Adipocyte (in vitro differentiated cells): ENCODE results near the gene OMD.

Source experiments
- DNase-seq: peaks from one replicate; pipeline ENCODE4 v3.0.0-alpha.2; 2015; ENCODE audit warnings: low read depth
- H3K27me3 ChIP-seq: replicated peaks from 2 replicates; pipeline ENCODE4 v1.7.0; 2013; ENCODE audit warnings: mild to moderate bottlenecking, low read length, moderate library complexity; ENCODE audit not compliant: control insufficient read depth, insufficient read depth
- H3K36me3 ChIP-seq: 2 replicates; pipeline ENCODE4 v1.7.0; 2013; ENCODE audit warnings: low read length, mild to moderate bottlenecking, moderate library complexity; ENCODE audit not compliant: control insufficient read depth, insufficient read depth, severe bottlenecking
- H3K4me1 ChIP-seq: 2 replicates; pipeline ENCODE4 v1.7.0; 2013; ENCODE audit warnings: mild to moderate bottlenecking, low read length, moderate library complexity; ENCODE audit not compliant: control insufficient read depth, insufficient read depth
- H3K4me3 ChIP-seq: 2 replicates; pipeline ENCODE4 v1.7.0; 2013; ENCODE audit warnings: mild to moderate bottlenecking, low read length, moderate library complexity
- H3K9ac ChIP-seq: 2 replicates; pipeline ENCODE4 v1.7.0; 2013; ENCODE audit warnings: mild to moderate bottlenecking, low read length, moderate library complexity
- H3K9me3 ChIP-seq: 2 replicates; pipeline ENCODE4 v1.7.0; 2013; ENCODE audit warnings: mild to moderate bottlenecking, low read length, moderate library complexity; ENCODE audit not compliant: control insufficient read depth

Gene OMD

GRCh38 chr9:92393686-92394085, 30.6 kb downstream of the OMD start:
- H3K9me3 ChIP-seq, result no peaks in the 10 kb centered on the region
- H3K27me3 ChIP-seq, result no peaks in the 10 kb centered on the region
- no peaks in the 10 kb centered on the region for H3K4me1 ChIP-seq
- DNase-seq, result peak; percentile 42
- peak overlapping the region; percentile 65 for H3K4me3 ChIP-seq
- H3K36me3 ChIP-seq, result no peaks in the 10 kb centered on the region
- H3K9ac ChIP-seq, result peak overlapping the region; percentile 22

- H3K4me1 ChIP-seq, result no peaks in the 10 kb centered on the region
- no peak overlapping the region for H3K4me3 ChIP-seq
- H3K27me3 ChIP-seq, result no peaks in the 10 kb centered on the region
- no peaks in the 10 kb centered on the region for H3K36me3 ChIP-seq
- H3K9ac ChIP-seq, result no peak overlapping the region
- DNase-seq, result no peak
- no peaks in the 10 kb centered on the region for H3K9me3 ChIP-seq
Observed at GRCh38 chr9:92392690-92393089, 31.6 kb downstream of the OMD start.

GRCh38 chr9:92385953-92386352, 38.3 kb downstream of the OMD start:
- Histone ChIP-seq H3K36me3 (no peaks in the 10 kb centered on the region), H3K4me1 (peaks cover 22% of the 10 kb centered on the region), H3K27me3 (no peaks in the 10 kb centered on the region), H3K4me3 (peak overlapping the region; percentile 59), H3K9me3 (no peaks in the 10 kb centered on the region), H3K9ac (no peak overlapping the region)
- DNase-seq, result no peak

- H3K27me3 ChIP-seq, result no peaks in the 10 kb centered on the region
- no peak for DNase-seq
- no peaks in the 10 kb centered on the region for H3K9me3 ChIP-seq
- H3K36me3 ChIP-seq, result no peaks in the 10 kb centered on the region
- H3K9ac ChIP-seq, result peak overlapping the region; percentile 67
- peaks cover 22% of the 10 kb centered on the region for H3K4me1 ChIP-seq
- H3K4me3 ChIP-seq, result peak overlapping the region; percentile 59
Observed at GRCh38 chr9:92385477-92385876, 38.8 kb downstream of the OMD start.

DNA sequence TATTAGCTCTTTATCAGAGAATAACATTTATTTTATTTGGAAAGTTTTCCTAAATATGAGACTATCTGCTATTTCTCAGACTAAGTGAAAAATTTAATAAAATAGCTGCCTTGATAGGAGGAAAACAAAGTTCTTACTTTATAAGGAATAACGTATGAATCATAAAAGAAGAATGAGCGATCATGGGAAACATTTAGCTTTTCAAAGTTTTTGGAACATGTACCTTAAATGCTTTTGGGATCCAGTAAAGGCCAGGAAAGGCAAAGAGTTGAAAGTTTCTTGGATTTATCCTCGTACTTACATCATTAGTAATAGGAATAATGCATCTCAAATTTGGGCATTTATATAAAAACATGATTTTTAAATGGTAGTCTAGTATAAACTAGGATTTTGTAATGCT, 39.3 kb downstream of the OMD start:
- peak overlapping the region; percentile 67 for H3K9ac ChIP-seq
- peak; percentile 20 for DNase-seq

DNA sequence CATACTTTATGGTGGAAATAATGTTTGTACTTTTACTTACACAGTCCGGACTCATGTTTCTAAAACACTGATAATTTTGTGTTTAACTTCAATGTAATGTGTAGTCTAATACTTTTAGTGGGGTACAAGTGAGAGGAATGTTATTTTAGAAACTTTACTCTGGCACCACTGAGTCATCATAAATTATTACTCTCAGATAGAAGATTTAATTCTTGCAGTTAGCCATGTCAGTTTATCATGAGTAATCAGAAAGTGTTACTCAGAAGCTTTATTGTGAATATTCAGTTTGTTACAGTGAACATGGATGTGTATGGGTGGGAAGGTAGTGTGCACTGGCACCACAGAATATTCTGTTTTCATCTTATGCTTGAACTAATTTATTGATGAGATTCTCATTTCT, 39.9 kb downstream of the OMD start:
- Histone ChIP-seq H3K27me3 (no peaks in the 10 kb centered on the region), H3K9me3 (no peaks in the 10 kb centered on the region), H3K4me1 (peaks cover 22% of the 10 kb centered on the region), H3K4me3 (peak overlapping the region; percentile 59), H3K9ac (peak overlapping the region; percentile 67), H3K36me3 (no peaks in the 10 kb centered on the region)
- DNase-seq, result peak; percentile 43

More for the DNA sequence above, 39.3 kb downstream of the OMD start:
- no peaks in the 10 kb centered on the region for H3K9me3 ChIP-seq
- no peaks in the 10 kb centered on the region for H3K36me3 ChIP-seq
- peak overlapping the region; percentile 59 for H3K4me3 ChIP-seq
- H3K4me1 ChIP-seq, result peaks cover 22% of the 10 kb centered on the region
- no peaks in the 10 kb centered on the region for H3K27me3 ChIP-seq

GRCh38 chr9:92381775-92382174, 42.5 kb downstream of the OMD start:
- DNase-seq, result no peak
- no peaks in the 10 kb centered on the region for H3K36me3 ChIP-seq
- no peak overlapping the region for H3K9ac ChIP-seq
- H3K9me3 ChIP-seq, result no peaks in the 10 kb centered on the region
- H3K4me3 ChIP-seq, result no peak overlapping the region
- peaks cover 22% of the 10 kb centered on the region for H3K4me1 ChIP-seq
- no peaks in the 10 kb centered on the region for H3K27me3 ChIP-seq

DNA sequence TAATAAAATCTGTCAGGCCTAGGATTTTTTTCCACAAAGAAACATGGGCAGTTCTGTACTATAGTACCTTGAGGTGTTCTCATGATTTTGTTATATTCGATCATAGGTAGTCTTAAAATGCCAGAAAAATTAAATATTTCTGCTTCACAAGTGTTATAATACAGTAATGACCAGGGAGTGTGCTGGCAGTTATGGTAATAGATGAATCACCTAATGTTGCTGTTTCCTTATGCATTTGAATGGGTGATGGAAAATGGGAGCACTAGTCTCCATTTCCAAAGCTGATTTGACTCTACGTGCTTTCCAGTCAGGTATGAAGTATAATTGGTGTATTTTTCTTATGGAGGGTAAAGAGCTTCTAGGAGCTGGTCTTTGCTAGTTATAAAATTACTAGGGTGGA, 43.7 kb downstream of the OMD start:
- H3K4me1 ChIP-seq, result peaks cover 17% of the 10 kb centered on the region
- no peaks in the 10 kb centered on the region for H3K27me3 ChIP-seq
- H3K9me3 ChIP-seq, result no peaks in the 10 kb centered on the region
- DNase-seq, result no peak
- H3K4me3 ChIP-seq, result no peak overlapping the region
- H3K9ac ChIP-seq, result no peak overlapping the region
- H3K36me3 ChIP-seq, result no peaks in the 10 kb centered on the region

DNA sequence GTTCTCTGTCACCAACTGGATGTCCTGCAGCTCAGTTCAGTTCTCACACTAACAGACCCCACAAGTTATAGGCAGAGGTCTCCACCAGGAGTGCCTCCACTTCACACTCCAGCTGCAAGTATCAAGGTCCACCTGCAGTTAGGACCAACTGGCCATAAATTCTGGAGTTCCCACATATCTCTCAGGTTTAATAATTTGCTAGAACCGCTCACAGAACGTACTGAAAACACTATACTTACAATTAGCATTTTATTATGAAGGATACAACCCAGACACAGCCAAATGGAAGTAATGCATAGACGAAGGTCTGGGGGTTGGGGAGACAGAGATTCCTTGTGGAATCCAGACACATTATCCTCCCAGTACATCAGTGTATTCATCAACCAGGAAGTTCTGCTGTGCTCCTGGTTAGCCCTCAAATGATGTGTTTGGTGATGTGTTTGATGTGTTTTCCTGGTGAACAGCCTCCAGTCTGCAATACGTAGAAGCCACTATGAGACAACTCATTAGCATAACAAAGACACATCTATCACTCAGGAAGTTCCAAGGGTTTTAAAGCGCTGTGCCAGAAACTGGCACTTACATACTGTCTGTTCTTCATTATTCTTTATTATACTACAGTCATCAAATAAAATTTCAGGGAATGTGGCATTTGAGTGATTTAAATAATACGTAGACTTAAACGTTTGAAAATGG, 45.3 kb downstream of the OMD start:
- Histone ChIP-seq H3K9me3 (peaks cover 10% of the 10 kb centered on the region), H3K4me3 (no peak overlapping the region), H3K4me1 (peaks cover 3% of the 10 kb centered on the region), H3K27me3 (no peaks in the 10 kb centered on the region), H3K9ac (no peak overlapping the region), H3K36me3 (no peaks in the 10 kb centered on the region)
- no peak for DNase-seq

DNA sequence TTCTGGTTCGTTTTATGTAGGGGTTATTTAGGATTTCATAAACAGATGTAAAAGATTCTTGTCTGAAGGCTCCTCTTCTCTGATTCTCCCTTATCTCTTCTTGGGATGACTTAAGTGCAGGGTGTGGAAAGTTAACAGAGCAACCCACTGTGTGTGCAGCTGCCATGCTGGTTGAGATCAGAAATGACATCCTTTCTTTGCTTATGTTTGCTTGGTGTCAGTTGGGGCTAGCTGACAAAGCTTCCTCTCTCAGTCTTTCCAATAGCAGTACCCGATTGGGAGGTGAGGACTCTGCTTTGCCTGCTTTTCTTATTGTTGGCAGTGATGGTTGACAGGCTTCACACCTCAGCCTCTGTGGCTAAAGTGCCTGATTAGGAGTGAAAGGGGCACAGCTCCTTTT, 46.4 kb downstream of the OMD start:
- H3K27me3 ChIP-seq, result no peaks in the 10 kb centered on the region
- H3K4me1 ChIP-seq, result no peaks in the 10 kb centered on the region
- DNase-seq, result no peak
- H3K9ac ChIP-seq, result no peak overlapping the region
- no peaks in the 10 kb centered on the region for H3K36me3 ChIP-seq
- peaks cover 14% of the 10 kb centered on the region for H3K9me3 ChIP-seq
- H3K4me3 ChIP-seq, result no peak overlapping the region

DNA sequence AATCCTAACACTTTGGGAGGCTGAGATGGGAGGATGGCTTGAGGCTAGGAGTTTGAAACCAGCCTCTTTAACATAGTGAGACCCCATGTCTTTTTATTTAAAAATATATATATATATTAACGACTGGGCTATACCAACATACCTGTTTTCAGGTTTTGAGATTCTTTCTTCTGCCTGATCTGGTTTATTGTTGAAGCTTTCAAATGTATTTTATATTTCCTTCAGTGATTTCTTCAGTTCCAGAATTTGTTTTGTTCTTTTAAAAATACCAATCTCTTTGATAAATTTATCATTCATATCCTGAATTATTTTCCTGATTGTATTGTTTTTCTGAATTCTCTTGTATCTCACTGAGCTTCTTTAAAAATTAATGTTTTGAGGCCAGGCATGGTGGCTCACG, 51.1 kb downstream of the OMD start:
- no peaks in the 10 kb centered on the region for H3K4me1 ChIP-seq
- H3K4me3 ChIP-seq, result no peak overlapping the region
- H3K9me3 ChIP-seq, result peaks cover 14% of the 10 kb centered on the region
- no peaks in the 10 kb centered on the region for H3K36me3 ChIP-seq
- DNase-seq, result no peak
- H3K9ac ChIP-seq, result no peak overlapping the region
- H3K27me3 ChIP-seq, result no peaks in the 10 kb centered on the region

GRCh38 chr9:92369075-92369474, 55.2 kb downstream of the OMD start:
- H3K9ac ChIP-seq, result no peak overlapping the region
- H3K9me3 ChIP-seq, result peaks cover 4% of the 10 kb centered on the region
- no peaks in the 10 kb centered on the region for H3K27me3 ChIP-seq
- DNase-seq, result no peak
- no peak overlapping the region for H3K4me3 ChIP-seq
- H3K4me1 ChIP-seq, result no peaks in the 10 kb centered on the region
- no peaks in the 10 kb centered on the region for H3K36me3 ChIP-seq
